Ovary (tissue), 3 donors: ENCODE measurements around the gene WDFY4.

Experiments
- CTCF ChIP-seq, 3 donors: fragments of 450-650 bp in 2 of 3; fragments of 200-600 bp in 1 of 3; IDR thresholded peaks; one replicate each; pipeline versions ENCODE4 v1.5.1 to v1.8.0; 2016 to 2022; ENCODE audit warnings: antibody characterized with exemption in 3 of 3, mild to moderate bottlenecking in 1 of 3
- EP300 ChIP-seq: sonication (generic); formaldehyde crosslinking; IDR thresholded peaks from one replicate; pipeline ENCODE4 v1.6.1; 2017; ENCODE audit warnings: antibody characterized with exemption
- donor health status: DM: no; HTN: no; CAD: no.

- TF ChIP-seq CTCF (IDR thresholded peaks at IDR 0.05) = no peak
- TF ChIP-seq EP300 = no peak
Measured at GRCh38 chr10:48711830-48712229, 27.2 kb downstream of the WDFY4 start.
